ENCODE data around the gene TUBB6. TPM values are rescaled to one million over a fixed set of nuclear protein-coding genes. Genes with fewer than 3 reads are reported as not detected.

TUBB6 gene
- total RNA-seq, 1 donor from 2014 or later: 961 TPM

DNA sequence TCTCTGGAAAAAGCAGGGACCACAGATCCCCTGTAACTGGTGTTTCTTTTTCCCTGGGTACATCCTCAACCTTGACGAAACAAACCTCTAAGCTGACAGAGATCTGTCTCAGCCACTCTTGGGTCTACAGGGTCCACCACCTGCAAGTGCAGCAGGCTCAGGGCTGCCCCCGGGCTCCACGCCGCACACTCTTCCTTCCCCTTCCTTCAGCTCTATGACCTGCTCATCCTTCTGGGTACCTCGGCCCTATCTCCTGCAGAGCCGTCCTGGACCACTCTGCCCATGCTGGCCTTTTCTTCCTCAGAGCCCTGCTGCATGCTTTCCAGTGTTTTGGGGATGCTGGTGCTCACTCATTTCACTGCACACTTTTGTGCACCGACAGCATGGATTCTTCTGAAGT lies 27.5 kb downstream of the TUBB6 start:
- no peak for DNase-seq (ENCODE audit: extremely low read depth, low read depth, low spot score)

DNA sequence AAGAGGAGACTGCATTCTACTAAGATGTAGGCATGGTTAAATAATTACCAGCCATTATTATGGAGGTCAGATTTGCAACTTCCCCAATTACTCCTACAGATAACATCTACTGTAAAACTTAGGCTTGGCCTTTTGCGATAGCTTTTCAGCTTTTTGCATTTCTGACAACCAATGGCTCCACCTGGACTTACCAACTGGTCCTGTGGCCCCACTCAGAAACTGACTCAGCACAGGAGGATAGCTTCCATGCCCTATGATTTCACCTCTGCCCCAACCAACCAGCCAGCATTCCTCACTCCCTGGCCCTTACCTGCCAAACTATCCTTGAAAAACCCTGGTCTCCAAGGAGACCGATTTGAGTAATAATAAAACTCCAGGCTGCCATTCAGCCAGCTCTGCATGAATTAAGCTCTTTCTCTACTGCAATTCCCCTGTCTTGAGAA lies 28.2 kb downstream of the TUBB6 start:
- no peak for DNase-seq (ENCODE audit: extremely low read depth, low read depth, low spot score)

DNA sequence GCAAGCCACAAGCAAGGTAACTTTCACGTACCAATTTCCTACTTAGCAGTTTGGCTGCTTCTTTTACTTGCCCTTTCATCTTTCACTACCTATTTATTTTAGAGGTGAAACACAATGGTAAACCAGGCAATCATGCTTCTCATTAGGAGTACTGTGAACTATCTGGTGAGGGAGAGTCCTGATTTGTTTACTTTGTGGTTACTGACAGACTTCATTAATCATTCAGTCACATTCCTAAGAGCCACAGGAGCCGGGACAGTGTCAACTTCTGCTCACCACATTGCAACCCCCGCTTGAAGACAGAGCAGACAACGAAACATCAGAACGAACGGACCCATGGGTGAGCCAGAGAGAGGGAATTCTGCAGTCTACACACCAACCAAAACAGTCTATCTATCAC lies 28.8 kb downstream of the TUBB6 start:
- DNase-seq (ENCODE audit: extremely low read depth, low read depth, low spot score): no peak

DNA sequence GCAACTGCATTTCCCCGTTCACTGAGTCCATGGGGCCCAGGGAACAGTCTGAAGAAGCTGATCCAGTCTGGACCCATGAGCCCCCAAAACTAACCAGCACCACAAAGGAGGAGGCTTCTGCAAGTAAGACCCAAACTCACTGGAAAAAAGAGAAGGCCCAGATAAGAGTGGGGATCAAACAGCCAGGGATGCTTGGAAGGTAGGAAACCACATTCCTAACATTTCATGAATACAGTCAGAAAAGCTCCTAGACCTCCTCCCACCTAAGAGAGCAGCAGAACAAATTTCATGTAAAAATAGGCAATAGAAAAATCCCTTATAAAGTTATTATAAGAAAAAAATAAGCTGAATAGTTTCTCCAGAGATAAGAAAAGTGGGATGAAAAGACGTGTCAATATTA lies 30.3 kb downstream of the TUBB6 start:
- DNase-seq (ENCODE audit: extremely low read depth, low read depth, low spot score): no peak

DNA sequence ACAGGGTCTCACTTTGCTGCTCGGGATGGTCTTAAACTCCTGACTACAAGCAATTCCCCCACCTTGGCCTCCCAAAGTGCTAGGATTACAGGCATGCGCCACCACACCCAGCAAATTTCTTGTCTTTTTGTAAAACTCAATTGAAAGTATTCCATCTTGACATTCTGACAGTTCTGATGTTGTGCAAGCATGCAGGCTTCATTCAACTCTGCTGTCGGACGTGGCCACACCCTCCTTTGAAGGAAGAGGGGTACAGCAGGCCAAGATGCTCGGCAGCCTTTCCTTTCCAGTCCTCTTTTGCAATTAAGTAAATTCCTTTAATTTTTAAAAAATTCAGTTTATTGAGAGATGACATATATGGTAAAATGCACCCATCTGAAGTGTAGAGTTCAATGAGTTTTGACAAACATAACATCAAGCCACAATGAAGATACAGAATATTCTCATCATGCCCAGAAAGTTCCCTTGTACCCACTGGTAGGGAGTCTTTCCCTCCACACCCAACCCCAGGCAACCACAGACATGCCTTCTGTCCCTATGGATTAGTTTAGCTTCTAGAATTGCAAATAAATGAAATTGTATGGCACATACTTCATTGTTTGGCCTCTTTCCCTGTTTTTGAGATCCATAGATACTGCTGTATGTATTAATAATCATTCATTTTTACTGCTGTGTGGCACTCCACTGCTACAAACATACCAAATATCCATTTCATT lies 33.1 kb downstream of the TUBB6 start:
- no peak for DNase-seq (ENCODE audit: extremely low read depth, low read depth, low spot score)

DNA sequence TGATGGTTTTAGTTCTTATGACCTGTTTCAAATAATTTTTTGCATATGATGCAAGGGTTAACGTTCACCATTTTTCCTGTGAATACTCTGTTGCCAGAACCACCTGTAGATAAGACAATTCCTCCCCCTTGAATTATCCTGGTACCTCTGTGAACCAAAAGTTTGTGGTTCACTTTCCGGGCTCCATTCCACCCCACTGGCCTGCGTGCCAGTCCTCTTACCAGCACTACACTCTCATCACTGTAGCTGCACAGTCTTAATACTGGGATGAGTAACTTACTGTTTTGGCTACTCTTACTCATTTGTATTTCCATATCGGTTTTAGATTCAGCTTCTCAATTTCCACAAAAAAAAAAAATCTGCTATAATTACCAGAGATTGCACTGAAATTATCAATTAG lies 34.6 kb downstream of the TUBB6 start:
- DNase-seq (ENCODE audit: extremely low read depth, low read depth, low spot score): no peak

DNA sequence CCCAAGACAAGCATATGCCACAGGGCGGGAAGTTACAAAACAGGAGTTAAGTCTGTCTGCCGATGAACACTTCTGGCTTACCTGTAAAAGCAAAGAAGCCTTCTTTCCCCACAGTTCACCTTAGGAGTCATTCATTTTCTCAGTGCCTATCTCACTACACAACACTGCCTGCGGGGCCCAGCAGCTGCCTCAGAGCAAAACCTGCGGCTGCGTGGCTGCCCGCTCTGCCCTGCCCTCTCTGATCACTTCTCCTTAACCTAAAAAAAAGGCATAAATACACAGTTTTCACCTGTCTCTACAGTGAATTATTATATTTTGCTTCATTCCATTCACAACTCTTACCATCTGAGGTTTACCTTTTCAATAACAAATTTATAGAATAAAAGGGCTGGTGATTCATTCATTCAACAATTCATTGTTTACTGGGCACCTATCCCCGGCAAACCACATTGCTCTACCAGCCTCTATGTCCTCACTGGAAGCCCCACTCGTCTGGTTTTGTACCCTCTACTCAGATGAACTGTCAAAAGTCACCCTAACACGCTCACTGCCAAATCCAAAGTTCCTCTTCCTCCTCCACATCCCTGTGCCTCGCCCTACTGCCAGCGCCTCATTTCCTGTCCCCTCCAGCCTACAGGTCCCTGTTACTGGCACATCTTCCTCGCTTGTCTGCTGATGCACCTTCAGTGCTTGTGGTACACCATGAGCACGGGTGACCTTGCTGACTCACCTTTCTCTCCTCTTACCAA lies 37.6 kb downstream of the TUBB6 start:
- no peak for DNase-seq (ENCODE audit: extremely low read depth, low read depth, low spot score)

DNA sequence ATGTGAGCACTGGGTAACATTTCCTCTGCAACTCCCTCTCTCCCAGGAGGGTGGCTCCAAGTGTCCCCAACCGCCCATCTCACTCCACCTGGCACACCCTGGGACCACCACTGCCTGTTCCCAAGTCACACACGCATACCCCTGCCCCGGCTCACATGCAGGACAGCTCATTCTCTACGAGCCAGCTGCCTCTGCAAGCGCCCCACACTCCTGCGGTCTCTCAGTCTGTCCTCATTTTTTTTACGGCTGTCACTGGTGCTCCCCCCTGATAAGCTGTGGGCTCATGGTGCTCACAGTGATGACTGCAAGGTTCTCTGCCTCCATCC lies 38.2 kb downstream of the TUBB6 start:
- DNase-seq (ENCODE audit: extremely low read depth, low read depth, low spot score): no peak

DNA sequence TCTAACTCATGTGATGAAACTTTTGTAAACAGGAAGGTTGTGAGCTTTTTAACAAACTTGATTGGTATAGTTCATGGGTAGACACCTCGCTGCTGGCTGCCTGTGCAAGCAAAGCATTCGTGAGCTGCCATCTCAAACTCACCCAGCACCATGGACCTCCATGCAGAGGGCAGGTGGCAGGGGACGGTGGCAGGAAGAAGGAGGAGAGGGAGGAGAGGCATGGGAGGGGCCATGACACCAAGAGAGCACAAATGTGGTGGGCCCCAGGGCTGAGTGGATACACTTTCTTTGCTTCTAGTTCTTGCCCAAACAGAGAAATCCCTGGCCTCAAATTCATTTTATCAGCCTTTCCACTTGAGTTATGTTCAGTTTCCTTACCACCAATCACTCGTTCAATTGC lies 39.9 kb downstream of the TUBB6 start:
- DNase-seq (ENCODE audit: extremely low read depth, low read depth, low spot score): no peak

DNA sequence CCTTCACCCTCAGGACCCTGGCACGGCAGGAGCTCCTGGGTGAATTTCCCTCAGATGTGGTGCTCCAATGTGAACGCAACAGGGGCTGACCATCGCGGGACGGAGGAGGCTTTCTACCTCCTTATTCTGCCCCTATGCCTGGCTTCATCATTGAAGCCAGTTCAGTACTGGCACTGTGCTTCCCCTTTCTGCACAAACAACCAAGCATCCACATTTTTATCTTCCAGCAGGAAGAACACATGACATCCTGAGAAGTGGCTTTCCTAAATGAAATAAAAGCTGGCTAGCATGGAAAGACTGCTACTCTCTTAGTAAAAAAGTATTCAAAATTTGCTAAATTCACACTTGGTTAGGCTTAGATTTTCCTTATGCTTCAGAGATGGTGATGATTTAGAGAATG lies 44.1 kb downstream of the TUBB6 start:
- no peak for DNase-seq (ENCODE audit: extremely low read depth, low read depth, low spot score)

DNA sequence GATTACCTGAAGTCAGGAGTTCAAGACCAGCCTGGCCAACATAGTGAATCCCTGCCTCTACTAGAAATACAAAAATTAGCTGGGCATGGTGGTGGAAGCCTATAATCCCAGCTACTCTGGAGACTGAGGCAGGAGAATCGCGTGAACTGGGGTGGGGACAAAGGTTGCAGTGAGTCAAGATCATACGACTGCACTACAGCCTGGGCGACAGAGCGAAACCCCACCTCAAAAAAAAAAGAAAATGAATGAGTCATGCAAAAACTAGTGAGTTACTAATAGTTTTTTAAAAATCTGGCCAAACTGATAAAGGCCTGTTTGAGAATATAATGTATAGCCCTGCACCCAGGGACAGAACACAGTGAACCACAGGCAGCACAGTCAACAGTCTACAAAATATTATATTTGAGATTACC lies 51.5 kb downstream of the TUBB6 start:
- no peak for DNase-seq (ENCODE audit: extremely low read depth, low read depth, low spot score)

DNA sequence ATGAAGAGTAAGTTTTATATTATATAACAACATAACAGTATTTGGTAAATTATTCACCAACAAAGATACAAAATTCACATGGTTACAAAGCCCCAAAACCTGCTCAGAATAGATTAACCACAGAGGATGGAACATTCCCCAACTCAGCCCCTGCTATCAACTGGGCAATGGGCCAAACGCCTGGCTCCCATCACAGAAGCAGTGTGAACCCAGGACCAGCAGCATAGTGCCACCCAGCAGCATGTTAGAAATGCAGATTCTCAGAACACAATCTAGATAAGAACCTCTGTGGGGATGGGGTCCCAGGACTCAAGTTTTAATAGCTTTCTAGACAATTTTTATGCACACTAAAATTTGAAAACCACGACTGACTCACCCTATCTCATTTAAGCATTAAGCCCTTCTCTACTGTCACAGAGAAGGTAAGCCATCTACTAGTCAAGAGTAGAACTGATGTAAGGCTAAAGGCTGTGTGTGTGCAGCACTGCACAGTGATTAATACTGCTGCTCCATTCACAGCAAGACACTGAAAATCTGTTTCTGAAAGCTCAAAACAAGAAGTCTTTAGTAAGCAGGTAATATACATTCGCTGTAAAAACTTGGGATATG lies 53.8 kb downstream of the TUBB6 start:
- DNase-seq (ENCODE audit: extremely low read depth, low read depth, low spot score): no peak

DNA sequence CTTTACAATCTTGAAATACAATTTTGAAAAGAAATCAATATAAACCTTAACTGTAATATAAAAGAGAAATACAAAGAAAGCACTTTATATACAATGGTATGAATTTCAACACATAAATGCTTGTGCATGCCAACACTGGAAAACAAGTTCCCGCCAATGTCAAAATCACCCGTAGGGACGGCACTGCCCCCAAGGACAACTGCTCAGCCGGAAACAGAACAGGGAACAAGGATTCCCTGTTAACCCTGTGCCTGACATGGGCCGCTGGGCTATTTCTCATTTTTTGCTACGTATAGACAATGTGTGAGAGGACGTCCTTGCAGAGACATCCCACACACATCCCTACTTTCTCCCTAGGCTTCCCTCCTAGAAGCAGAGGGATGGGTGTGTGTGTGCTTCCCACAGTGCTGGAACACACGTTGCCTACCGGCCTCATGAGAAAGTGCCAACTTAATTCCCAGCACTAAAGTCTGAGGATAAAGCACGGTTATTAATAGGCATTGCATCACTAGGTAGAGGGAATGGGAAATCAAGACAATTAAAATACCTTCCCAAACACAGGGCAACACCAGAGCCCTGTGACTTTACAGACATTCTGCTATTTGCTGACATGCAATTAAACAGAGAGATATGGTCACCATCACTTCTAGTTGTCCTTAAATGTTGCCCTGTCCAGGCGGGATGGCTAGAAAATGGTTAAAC lies 54.6 kb downstream of the TUBB6 start:
- DNase-seq (ENCODE audit: extremely low read depth, low read depth, low spot score): no peak

DNA sequence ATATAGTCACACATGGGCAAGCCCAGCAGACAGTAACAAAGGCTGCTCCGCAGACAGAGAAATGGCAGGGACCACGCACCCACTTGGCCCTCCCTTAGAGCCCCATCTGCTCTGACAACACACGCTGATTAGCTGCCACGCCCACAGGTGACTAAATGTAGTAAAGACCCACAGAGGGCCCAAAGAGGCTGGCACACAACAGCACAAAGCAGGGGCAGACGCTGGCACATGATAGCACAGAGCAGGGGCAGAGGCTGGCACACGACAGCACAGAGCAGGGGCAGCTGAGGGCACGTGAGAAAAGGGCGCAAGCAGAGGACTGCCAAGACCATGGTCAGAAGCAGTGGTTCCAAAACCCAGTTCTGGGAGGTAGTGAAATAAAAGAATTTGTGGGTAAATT lies 58.3 kb downstream of the TUBB6 start:
- DNase-seq (ENCODE audit: extremely low read depth, low read depth, low spot score): no peak

DNA sequence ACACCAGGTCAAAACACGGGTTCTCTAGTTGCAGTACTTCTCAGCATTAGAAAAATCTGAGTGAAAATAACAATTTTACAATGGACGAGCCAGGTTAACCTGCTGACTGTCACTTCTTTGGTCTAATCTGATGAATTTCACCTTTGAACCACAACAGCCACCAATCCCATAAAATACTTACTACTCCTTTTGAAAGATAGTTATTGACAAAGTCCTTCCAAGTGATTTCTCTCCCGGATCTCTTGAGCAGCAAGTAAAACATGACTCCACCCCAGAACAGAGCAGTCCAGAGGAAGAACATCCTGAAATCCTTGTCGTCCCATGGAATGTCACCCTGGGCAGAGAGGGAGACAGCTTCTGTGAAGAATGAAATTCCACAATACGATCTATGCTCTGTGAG lies 58.7 kb downstream of the TUBB6 start:
- no peak for DNase-seq (ENCODE audit: extremely low read depth, low read depth, low spot score)

DNA sequence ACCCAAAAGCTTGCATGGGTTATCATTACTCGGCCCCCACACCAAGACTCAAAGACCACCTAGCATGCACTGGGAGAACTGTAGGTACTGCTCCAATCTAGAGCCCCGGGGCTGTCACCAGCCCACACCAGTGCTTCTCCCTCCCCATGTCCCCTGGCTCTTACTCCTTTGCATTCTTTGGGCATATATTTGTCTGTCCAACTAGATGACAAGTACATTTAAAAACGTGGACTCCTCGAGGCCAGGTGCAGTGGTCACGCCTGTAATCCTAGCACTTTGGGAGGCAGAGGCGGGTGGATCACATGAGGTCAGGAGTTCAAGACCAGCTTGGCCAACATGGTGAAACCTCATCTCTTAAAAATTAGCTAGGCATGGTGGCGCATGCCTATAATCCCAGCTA lies 61.2 kb downstream of the TUBB6 start:
- DNase-seq (ENCODE audit: extremely low read depth, low read depth, low spot score): no peak

DNA sequence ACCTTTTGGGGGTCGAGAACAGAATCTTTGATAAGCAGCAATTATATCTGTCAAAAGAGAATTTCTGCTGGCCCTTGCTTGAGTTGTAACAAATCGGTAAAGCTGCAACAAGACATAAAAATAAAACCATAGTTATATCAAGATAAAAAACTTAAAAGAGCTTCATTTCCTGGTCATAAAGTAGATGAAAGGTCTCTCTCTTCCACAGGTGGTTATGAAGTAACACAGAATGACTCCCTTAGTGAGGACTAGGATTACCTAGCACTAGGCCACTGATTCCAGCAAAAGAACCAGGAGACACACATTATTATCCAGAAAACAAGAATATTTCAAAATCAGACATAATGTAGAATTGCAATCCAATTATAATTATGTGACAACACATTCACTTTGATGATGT lies 63.5 kb downstream of the TUBB6 start:
- no peak for DNase-seq (ENCODE audit: extremely low read depth, low read depth, low spot score)

DNA sequence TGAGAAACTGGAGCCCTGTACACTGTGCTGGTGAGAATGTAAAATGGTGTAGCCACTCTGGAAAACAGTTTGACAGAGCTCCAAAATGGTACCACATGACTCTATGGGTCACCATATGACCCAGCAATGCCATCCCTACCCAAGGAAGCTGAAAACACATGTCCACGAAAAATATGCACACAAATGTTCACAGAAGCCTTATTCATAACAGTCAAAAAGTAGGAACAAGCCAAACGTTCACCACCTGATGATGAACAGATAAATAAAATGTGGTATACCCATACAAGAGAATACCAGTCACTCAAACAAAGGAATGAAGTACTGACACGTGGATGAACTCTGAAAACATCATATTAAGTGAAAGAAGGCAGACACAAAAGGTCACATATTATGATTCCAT lies 64.4 kb downstream of the TUBB6 start:
- no peak for DNase-seq (ENCODE audit: extremely low read depth, low read depth, low spot score)

DNA sequence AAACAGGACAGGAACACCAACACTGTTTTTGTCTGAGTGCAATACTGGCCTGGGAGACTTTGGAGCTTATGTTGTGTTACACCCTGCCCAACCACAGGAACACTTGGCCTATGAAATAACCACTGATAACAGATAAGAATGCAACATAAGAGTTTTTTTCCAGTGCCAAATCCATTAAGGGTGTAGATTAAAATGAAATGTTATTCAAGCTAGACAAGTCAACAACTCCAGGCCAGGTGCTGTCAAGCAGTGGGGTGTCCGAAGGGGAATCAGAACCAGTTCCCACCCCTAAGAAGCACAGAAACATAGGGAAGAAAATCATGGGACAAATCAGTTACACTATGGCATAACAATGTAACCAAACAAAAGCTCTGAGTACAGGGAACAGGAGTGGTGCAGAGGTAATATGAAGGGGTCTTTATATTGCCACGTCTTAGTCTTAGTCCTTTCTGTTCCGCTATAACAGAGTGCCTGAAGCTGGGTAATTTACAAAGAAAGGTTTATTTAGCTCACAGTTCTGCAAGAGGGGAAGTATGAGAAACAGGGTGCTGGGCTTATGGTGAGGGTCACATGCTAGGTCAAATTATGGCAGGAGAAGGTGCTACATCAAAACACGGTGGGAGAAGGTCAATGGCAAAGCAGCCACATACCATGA lies 65.2 kb downstream of the TUBB6 start:
- DNase-seq (ENCODE audit: extremely low read depth, low read depth, low spot score): no peak

DNA sequence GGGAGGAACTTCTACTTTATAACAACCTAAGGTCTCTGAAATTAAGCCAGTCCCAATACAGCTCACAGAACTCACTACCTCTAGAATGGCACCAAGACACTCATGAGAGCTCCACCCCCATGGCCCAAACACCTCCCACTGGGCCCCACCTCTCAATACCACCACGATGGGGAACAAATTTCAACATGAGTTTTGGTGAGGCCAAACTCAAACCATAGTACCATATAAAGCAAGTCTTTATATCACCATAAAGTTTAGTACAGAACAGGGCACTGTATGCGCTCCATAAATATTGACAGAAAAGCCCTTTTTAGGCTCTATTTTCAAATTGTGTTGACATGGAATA lies 65.7 kb downstream of the TUBB6 start:
- no peak for DNase-seq (ENCODE audit: extremely low read depth, low read depth, low spot score)

DNA sequence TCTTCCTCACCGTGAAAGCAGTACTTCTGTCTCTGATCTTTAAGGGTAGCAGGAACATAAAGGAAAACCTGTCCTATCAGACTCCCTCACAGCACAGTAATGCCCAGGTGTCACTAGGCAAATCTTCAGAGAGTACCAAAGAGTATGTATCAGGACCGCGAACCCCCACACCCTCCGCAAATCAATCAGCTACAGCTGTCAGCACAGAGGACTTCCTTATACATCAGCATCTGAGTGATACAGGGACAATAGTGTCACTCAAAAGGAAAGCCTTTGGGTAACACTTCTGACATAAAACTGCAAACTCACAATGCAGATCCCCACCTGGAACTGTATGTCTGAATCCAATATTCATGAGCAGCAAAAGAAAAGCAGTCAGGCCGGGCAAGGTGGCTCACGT lies 66.4 kb downstream of the TUBB6 start:
- no peak for DNase-seq (ENCODE audit: extremely low read depth, low read depth, low spot score)
